ENCODE data around the gene SNX13. TPM values are rescaled to one million over a fixed set of nuclear protein-coding genes. Genes with fewer than 3 reads are reported as not detected.

Gene SNX13
- polyA plus RNA-seq, 1 of the 3 experiments (the other 2 are of a cell fraction) = 13.0 TPM

DNA sequence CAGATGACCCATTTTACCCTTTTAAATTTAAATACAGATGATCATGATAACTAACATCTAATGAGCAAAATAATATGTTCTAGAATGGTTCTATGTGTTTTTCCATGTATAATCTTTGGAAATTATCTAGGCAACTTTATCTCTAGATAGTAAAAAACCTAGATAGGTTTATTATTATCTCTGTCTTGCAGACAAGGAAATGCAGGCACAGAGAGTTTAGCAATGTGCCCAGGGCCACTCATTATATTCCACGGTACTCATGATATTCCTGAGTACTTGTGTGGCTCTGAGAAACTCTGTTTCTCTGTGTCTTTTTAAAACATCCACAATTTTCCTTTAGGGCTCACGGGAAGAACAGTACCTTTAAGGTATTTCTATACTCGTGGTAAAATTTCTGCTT lies 26.4 kb upstream of the SNX13 start:
- Histone ChIP-seq H3K27me3 (ENCODE audit: insufficient read depth) (peaks cover 20% of the 10 kb centered on the region; the same call in 1 of the 2 replicates), H3K9me2 (no peaks in the 10 kb centered on the region), H3F3A (replicated peaks; ENCODE audit: insufficient read depth) (peaks cover 5% of the 10 kb centered on the region), H3K4me2 (no peak overlapping the region), H3K4me3 (ENCODE audit: low read depth in 2 of 2, low read length in 1 of 2) (no peak overlapping the region), H4K20me1 (ENCODE audit: insufficient read depth) (no peaks in the 10 kb centered on the region), H3K9me3 (no peaks in the 10 kb centered on the region), H2AFZ (ENCODE audit: low read depth) (no peak overlapping the region), H3K36me3 (replicated peaks in 1 of 2; ENCODE audit: control insufficient read depth in 1 of 2, insufficient read depth in 2 of 2, low read length in 1 of 2) (no peaks in the 10 kb centered on the region), H3K79me2 (ENCODE audit: insufficient read depth) (no peaks in the 10 kb centered on the region), H3K9ac (no peak overlapping the region), H3K4me1 (ENCODE audit: control insufficient read depth in 1 of 2, insufficient read depth in 2 of 2, low read depth in 1 of 2, low read length in 1 of 2) (no peaks in the 10 kb centered on the region), H3K27ac (ENCODE audit: low read depth in 2 of 2, low read length in 1 of 2) (no peak overlapping the region)
- 3% methylated on average over 3 of the region's 3 CpGs for WGBS (ENCODE audit: low lambda C conversion rate)
- CTCF ChIA-PET = interaction anchor here (0.7 to 1.2 kb wide), 2 partner anchors 197 to 981 kb away, joined by 3 read pairs; no protein-coding TSS in a partner anchor
- POLR2A ChIA-PET = no interaction called here
- no peak for DNase-seq
- TF ChIP-seq SIN3A (IDR thresholded peaks at IDR 0.05; ENCODE audit: borderline replicate concordance, low read depth, low read length) = no peak
- no peak for TF ChIP-seq GATA2 (CRISPR knock-in tag; IDR thresholded peaks at IDR 0.05)
- TF ChIP-seq, protein P1, sequence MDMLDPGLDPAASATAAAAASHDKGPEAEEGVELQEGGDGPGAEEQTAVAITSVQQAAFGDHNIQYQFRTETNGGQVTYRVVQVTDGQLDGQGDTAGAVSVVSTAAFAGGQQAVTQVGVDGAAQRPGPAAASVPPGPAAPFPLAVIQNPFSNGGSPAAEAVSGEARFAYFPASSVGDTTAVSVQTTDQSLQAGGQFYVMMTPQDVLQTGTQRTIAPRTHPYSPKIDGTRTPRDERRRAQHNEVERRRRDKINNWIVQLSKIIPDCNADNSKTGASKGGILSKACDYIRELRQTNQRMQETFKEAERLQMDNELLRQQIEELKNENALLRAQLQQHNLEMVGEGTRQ (IDR thresholded peaks at IDR 0.05; ENCODE audit: borderline replicate concordance, low read depth, low read length) = no peak
- TF ChIP-seq TEAD4 (IDR thresholded peaks at IDR 0.05; ENCODE audit: borderline replicate concordance, insufficient read depth) = no peak
- TF ChIP-seq FOSL2 (IDR thresholded peaks at IDR 0.05; ENCODE audit: borderline replicate concordance, low read depth) = no peak
- TF ChIP-seq NFIC (IDR thresholded peaks at IDR 0.05; ENCODE audit: borderline replicate concordance) = no peak

DNA sequence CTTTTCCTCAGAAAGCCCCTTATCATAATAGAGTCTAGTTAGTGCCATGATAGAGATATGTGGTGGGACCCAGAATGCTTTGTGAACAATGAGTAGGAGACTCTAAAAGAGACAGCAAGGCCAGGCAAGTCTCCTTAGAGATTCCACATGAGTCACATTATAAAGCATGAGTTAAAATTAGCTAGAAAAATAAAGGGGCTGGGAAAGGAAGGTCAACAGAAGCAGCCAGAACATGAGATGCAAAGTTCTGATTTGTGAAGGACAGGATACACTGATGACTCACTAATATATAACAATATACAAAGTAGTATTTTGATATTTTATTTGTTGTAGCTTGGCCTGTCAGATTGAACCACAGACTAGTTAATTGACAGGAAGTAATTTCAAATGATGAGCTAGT lies 25.3 kb upstream of the SNX13 start:
- Histone ChIP-seq H3K4me2 (no peak overlapping the region), H3K79me2 (ENCODE audit: insufficient read depth) (no peaks in the 10 kb centered on the region), H3K4me1 (ENCODE audit: control insufficient read depth in 1 of 2, insufficient read depth in 2 of 2, low read depth in 1 of 2, low read length in 1 of 2) (no peaks in the 10 kb centered on the region), H4K20me1 (ENCODE audit: insufficient read depth) (no peaks in the 10 kb centered on the region), H2AFZ (ENCODE audit: low read depth) (no peak overlapping the region), H3K27ac (ENCODE audit: low read depth in 2 of 2, low read length in 1 of 2) (no peak overlapping the region), H3K36me3 (replicated peaks in 1 of 2; ENCODE audit: control insufficient read depth in 1 of 2, insufficient read depth in 2 of 2, low read length in 1 of 2) (no peaks in the 10 kb centered on the region), H3K9me2 (no peaks in the 10 kb centered on the region), H3K27me3 (ENCODE audit: insufficient read depth) (peaks cover 31% of the 10 kb centered on the region; the same call in 1 of the 2 replicates), H3K9me3 (no peaks in the 10 kb centered on the region), H3F3A (replicated peaks; ENCODE audit: insufficient read depth) (peaks cover 5% of the 10 kb centered on the region), H3K9ac (no peak overlapping the region), H3K4me3 (ENCODE audit: low read depth in 2 of 2, low read length in 1 of 2) (no peak overlapping the region)
- no peak for DNase-seq
- CTCF ChIA-PET = interaction anchor here (2.2 kb wide), 1 partner anchor 196 kb away, joined by 8 read pairs; no protein-coding TSS in a partner anchor
- POLR2A ChIA-PET = no interaction called here
- TF ChIP-seq RAD21 (IDR thresholded peaks at IDR 0.05; ENCODE audit: low read length) (no peak), GATA2 (CRISPR knock-in tag; IDR thresholded peaks at IDR 0.05) (no peak), JUND (IDR thresholded peaks at IDR 0.05) (no peak)
- TF ChIP-seq, protein P2, sequence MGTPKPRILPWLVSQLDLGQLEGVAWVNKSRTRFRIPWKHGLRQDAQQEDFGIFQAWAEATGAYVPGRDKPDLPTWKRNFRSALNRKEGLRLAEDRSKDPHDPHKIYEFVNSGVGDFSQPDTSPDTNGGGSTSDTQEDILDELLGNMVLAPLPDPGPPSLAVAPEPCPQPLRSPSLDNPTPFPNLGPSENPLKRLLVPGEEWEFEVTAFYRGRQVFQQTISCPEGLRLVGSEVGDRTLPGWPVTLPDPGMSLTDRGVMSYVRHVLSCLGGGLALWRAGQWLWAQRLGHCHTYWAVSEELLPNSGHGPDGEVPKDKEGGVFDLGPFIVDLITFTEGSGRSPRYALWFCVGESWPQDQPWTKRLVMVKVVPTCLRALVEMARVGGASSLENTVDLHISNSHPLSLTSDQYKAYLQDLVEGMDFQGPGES (IDR thresholded peaks at IDR 0.05; ENCODE audit: low read depth, low read length) = no peak

DNA sequence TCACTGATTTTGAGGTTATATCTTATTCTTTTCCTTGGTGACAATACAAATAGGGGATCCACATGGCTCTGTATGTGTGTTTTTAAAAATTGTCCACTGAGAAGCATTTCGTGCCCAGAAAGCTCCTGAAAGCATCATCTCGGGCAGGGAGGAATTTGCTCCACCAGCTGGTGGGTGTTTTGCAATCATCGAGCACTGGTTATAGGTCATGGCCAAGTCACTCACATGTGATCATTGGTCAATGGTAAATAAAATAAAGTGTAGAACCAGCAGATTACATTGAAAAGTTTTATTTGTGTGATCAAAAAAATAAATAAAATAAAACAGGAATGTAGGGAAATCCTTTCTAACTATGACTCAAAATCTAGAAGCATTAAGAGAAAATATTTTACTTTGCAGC lies 23.0 kb upstream of the SNX13 start:
- H2AFZ ChIP-seq (ENCODE audit: low read depth) = no peak overlapping the region
- peaks cover 25% of the 10 kb centered on the region; the same call in 1 of the 2 replicates for H3K27me3 ChIP-seq (ENCODE audit: insufficient read depth)
- no peak overlapping the region for H3K4me2 ChIP-seq
- no peaks in the 10 kb centered on the region for H4K20me1 ChIP-seq (ENCODE audit: insufficient read depth)
- no peak overlapping the region for H3K4me3 ChIP-seq (ENCODE audit: low read depth in 2 of 2, low read length in 1 of 2)
- ChIA-PET CTCF (interaction anchor here (1.5 to 3.6 kb wide), 2 partner anchors 18 to 193 kb away, joined by 6 to 11 read pairs; no protein-coding TSS in a partner anchor), POLR2A (no interaction called here)
- WGBS (ENCODE audit: low lambda C conversion rate) = 8% methylated on average over 3 of the region's 3 CpGs
- H3K79me2 ChIP-seq (ENCODE audit: insufficient read depth) = no peaks in the 10 kb centered on the region
- no peaks in the 10 kb centered on the region for H3K9me2 ChIP-seq
- peaks cover 5% of the 10 kb centered on the region for H3F3A ChIP-seq (replicated peaks; ENCODE audit: insufficient read depth)
- H3K27ac ChIP-seq (ENCODE audit: low read depth in 2 of 2, low read length in 1 of 2) = no peak overlapping the region
- H3K36me3 ChIP-seq (replicated peaks in 1 of 2; ENCODE audit: control insufficient read depth in 1 of 2, insufficient read depth in 2 of 2, low read length in 1 of 2) = no peaks in the 10 kb centered on the region
- no peaks in the 10 kb centered on the region for H3K9me3 ChIP-seq
- no peaks in the 10 kb centered on the region for H3K4me1 ChIP-seq (ENCODE audit: control insufficient read depth in 1 of 2, insufficient read depth in 2 of 2, low read depth in 1 of 2, low read length in 1 of 2)
- no peak for DNase-seq
- no peak overlapping the region for H3K9ac ChIP-seq
- TF ChIP-seq NRF1 (IDR thresholded peaks at IDR 0.05; ENCODE audit: low read depth, low read length) (no peak), SIN3A (IDR thresholded peaks at IDR 0.05; ENCODE audit: borderline replicate concordance, low read depth, low read length) (no peak), NFIC (IDR thresholded peaks at IDR 0.05; ENCODE audit: borderline replicate concordance) (no peak), YY1 (IDR thresholded peaks at IDR 0.05; ENCODE audit: low read depth) (no peak), EP300 (IDR thresholded peaks at IDR 0.05; ENCODE audit: borderline replicate concordance in 1 of 2, low read depth in 1 of 2, low read length in 1 of 2) (no peak), TAF1 (IDR thresholded peaks at IDR 0.05; ENCODE audit: borderline replicate concordance, low read depth, low read length) (no peak)
- TF ChIP-seq, protein P3, sequence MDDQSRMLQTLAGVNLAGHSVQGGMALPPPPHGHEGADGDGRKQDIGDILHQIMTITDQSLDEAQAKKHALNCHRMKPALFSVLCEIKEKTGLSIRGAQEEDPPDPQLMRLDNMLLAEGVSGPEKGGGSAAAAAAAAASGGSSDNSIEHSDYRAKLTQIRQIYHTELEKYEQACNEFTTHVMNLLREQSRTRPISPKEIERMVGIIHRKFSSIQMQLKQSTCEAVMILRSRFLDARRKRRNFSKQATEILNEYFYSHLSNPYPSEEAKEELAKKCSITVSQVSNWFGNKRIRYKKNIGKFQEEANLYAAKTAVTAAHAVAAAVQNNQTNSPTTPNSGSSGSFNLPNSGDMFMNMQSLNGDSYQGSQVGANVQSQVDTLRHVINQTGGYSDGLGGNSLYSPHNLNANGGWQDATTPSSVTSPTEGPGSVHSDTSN (IDR thresholded peaks at IDR 0.05) = no peak
- TF ChIP-seq, protein P4, sequence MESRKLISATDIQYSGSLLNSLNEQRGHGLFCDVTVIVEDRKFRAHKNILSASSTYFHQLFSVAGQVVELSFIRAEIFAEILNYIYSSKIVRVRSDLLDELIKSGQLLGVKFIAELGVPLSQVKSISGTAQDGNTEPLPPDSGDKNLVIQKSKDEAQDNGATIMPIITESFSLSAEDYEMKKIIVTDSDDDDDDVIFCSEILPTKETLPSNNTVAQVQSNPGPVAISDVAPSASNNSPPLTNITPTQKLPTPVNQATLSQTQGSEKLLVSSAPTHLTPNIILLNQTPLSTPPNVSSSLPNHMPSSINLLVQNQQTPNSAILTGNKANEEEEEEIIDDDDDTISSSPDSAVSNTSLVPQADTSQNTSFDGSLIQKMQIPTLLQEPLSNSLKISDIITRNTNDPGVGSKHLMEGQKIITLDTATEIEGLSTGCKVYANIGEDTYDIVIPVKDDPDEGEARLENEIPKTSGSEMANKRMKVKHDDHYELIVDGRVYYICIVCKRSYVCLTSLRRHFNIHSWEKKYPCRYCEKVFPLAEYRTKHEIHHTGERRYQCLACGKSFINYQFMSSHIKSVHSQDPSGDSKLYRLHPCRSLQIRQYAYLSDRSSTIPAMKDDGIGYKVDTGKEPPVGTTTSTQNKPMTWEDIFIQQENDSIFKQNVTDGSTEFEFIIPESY (IDR thresholded peaks at IDR 0.05; ENCODE audit: borderline replicate concordance, low read depth) = no peak
- TF ChIP-seq, protein P2 (IDR thresholded peaks at IDR 0.05; ENCODE audit: low read depth, low read length) = no peak
